HG03039 (cell line): ENCODE data around the gene ANKH.
"Not testable (repeated sequence)": the region's sequence is repeated elsewhere in the genome, so short reads cannot be mapped to it uniquely, and the experiment has no call there.

ENCODE experiments used
- ATAC-seq: cut with Tn5 transposase; IDR thresholded peaks from one replicate; pipeline ENCODE4 v1.9.1; 2021; ENCODE audit warnings: mild to moderate bottlenecking, moderate library complexity; ENCODE audit not compliant: unreplicated experiment

Gene ANKH

GRCh38 chr5:14797385-14797784 lies 74.2 kb downstream of the ANKH start:
- not testable (repeated sequence) for ATAC-seq

DNA sequence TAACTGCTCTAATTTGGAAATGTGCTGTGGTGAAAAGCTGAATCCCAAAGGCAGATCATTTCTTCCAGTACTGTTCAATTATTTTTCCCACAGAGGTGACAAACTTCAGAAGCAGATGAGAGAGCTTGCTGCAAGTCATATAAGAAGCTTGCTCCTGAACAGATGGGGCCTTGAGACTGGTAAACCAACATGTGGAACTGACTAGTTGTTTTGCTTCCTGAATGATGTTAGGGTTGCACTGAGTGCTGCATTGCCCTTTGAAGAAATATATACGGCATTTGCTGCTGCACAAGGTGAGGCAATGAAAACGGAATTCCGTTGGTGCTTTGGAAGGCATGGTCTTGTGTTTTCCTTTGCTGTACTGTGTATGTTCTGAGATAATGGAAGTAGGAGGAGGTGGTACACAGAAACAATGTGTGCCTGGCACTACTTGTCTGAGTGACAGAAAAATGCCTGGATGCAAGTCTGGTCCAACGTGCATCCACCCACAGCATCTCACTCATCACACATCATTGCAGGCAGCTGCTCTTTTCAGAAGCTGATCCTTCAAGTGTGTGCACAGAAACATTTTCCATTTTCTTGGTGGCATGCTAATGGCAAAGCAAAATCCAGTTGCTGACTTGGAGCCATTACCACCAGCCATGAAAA lies 76.9 kb downstream of the ANKH start:
- no peak for ATAC-seq

DNA sequence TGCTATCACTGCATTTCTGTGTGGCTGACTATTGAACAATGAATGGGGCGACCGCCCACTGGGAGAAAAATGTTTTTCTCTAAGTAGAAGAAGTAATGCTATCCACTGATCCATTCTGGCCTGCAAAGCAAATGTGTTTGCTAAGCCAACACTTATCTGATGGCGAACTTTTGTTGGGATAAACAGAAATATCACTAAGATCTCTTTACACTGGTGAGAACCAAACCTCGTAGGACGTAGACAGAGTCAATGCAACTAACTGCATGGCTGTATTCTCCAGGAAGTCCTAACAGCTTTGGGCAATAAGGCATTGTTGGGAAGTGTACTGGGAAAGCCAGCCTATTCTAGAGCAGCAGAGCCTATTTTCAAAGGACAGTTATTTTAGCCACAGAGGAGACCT lies 77.7 kb downstream of the ANKH start:
- no peak for ATAC-seq

DNA sequence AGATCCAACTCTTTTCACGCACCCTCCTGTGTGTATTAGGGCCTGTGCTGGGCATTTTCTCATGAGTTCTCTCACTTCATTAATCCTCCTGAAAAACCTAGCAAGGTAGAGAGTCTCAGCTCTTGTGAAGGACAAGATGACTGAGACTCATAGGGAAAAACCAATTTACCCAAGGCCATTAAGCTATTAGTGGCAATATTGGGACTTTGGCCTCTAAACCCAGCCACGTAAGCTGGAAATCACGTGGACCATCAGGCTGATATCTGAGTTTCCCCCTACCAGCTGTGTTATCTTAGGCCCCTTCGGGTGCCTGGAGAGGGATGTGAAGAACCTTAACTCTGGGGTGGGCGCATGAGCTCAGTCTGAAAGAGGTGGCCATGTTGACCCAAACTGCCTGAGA lies 80.7 kb downstream of the ANKH start:
- no peak for ATAC-seq

- no peak for ATAC-seq
Measured at GRCh38 chr5:14790220-14790619, 81.4 kb downstream of the ANKH start.

DNA sequence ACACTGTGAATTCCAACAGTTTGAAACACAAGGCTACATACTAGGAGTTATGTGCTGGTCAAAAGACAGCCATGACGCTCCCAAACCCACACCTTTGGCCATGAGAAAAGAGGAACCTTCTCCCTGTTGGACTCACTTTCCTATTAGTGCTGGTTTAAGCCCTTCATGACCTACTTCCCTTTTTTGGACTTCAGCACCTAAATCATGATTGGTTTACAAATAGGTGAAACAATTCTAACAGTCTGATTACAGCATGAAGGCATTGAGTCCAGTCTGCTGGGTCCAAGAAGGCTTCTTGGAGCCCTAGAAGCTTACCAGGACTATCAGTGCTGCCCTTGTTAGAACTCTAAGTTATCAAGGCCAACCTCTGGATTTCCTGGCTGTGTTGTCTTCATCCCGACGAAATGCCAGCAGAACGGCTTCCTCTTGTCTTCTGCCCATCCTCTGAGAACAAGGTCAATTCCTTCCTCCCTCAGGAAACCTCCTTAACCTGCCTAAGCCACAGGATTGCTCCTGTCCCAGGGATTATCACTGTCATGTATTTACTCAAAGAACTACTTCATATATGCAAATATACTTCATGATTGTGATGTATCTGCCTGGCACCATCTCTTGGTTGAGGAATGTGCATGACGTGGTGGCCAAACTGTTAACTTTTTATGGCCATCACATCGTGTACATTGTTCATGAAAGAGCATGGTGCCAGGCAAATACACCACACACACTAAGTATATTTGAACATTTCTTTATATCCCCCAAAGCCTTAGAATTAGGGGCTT lies 83.6 kb downstream of the ANKH start:
- no peak for ATAC-seq

GRCh38 chr5:14783691-14784090 lies 87.9 kb downstream of the ANKH start:
- ATAC-seq, result no peak

- ATAC-seq, result no peak
Measured at GRCh38 chr5:14782591-14782990, 89.0 kb downstream of the ANKH start.

- peak; percentile 62 for ATAC-seq
Measured at GRCh38 chr5:14781106-14781505, 90.5 kb downstream of the ANKH start.

DNA sequence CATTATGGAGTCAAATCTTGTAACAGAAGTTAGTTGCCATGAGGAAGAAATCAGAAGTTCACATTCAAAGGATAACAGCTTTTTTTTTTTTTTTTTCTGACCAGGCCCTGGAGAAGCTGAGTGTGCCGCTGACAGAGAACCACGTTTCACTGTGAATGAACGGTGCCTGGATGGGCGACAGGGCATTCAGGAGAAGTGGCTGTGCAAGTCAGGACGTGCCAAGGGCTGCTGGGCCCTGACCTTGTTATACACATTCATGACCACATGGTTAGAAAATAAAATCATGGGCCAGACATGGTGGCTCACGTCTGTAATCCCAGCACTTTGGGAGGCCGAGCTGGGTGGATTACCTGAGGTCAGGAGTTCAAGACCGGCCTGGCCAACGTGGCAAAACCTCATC lies 91.6 kb downstream of the ANKH start:
- ATAC-seq, result no peak

GRCh38 chr5:14778792-14779070 lies 92.8 kb downstream of the ANKH start:
- ATAC-seq, result no peak

DNA sequence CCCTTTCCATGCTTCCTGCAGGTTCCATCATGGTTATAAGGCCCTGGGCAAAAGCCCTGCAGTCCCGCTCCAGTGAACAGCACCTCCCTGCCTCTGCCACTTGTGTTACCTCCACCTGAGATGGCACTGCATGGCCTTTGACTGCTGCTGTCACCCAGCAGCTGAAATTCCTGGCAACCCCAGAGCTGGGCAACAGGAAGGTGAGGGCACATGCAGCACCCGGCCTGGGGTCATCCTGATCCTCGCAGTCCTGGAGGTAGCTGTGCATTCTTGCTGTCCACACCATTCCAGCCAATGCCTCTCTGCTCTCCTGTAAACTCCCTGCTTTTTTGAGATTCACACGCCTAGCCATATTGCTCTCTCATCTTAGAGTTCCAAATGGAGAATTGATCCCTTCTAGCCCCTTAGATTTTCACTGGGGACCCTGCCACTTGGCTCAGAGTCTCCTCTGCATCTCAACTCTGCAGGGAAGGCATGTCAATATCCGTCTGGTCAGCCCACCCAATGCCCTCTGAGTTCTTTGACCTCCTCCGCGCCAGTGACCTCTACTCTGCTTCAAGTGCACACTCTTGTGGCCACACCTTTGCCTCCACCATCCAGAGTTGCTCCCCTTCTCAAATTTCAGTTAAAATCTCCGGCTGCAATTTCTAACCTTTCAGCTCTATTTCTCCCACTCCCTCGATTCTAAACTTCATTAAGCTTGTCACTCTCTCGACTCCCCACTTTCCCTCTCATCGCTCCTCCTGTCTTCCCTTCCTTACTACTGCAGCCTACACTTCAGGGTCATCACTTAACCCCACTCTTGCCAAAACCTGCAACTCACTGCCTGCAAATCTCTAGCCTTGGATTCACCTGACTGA lies 93.4 kb downstream of the ANKH start:
- ATAC-seq, result no peak

DNA sequence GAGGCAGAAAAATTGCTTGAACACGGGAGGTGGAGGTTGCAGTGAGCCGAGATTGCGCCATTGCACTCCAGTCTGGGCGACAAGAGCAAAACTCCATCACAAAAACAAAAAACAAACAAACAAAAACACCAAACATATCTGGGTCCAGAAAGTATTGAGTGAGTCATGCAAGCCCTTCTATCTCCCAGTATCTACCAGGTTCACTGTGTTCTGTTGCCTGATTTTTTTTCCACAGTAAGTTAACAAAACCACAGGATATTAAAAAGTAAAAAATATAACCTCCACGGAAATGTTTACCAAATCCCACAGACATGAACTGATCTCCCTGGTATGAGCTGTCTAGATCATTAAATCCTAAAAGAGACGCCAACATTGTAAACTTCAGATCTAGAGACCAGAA lies 94.4 kb downstream of the ANKH start:
- ATAC-seq, result no peak

GRCh38 chr5:14776602-14777001 lies 95.0 kb downstream of the ANKH start:
- no peak for ATAC-seq

DNA sequence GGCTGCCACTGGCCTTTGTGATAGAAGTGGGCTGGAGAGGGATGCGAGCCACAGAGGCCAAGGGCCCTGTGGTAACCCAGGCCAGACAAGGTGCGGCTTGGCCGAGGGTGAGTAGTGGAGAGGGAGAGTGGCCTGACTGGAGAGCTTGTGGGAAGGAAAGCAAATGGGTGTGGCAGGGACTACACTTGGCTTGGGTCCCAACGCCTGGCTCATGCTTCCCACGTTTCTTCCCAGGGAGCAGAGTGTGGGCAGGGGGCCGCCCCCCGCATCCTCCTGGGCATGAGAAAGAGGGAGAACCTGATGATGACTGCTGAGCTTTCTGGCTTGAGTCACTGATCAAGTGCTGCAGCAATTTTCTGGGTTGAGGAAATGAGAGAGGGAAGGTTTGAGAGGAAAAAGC lies 95.7 kb downstream of the ANKH start:
- no peak for ATAC-seq

- ATAC-seq, result no peak
Measured at GRCh38 chr5:14773588-14773987, 98.0 kb downstream of the ANKH start.

DNA sequence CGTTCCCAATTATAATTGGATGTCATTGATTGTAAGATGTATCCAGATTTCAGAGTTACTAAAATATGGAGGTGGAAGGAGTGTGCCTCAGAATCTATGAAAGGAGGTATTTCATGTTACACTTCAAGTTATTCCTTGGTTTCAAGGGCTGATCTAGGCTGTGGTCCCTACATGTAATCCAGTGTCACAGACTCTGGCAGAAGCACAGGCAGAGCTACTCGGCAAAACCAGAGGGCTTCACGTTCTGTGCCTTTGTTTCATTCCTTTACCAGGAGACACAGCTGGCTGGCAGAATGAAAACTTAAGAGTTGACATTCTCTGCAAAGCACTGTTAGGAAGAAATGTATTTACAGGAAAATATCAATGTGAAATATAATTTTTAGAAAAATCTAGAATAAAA lies 99.6 kb downstream of the ANKH start:
- ATAC-seq, result no peak

DNA sequence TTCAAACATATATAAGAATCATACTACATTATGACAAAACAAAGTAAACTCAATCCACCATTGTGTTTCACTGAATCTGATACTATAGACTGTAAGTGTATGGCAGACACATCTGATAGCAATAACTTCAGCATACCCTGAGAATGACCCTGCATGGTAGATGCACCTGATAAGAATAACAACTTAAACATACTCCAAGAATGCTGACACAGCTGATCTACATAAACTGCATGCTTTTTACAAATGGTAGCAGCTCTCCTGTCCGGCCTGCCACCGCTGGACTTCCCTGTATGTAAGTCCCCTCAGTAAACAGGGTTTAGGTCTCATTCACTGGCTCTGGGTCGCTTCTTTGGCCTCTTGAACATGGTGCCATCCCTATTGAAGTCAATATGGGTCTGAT lies 100.4 kb downstream of the ANKH start:
- no peak for ATAC-seq

DNA sequence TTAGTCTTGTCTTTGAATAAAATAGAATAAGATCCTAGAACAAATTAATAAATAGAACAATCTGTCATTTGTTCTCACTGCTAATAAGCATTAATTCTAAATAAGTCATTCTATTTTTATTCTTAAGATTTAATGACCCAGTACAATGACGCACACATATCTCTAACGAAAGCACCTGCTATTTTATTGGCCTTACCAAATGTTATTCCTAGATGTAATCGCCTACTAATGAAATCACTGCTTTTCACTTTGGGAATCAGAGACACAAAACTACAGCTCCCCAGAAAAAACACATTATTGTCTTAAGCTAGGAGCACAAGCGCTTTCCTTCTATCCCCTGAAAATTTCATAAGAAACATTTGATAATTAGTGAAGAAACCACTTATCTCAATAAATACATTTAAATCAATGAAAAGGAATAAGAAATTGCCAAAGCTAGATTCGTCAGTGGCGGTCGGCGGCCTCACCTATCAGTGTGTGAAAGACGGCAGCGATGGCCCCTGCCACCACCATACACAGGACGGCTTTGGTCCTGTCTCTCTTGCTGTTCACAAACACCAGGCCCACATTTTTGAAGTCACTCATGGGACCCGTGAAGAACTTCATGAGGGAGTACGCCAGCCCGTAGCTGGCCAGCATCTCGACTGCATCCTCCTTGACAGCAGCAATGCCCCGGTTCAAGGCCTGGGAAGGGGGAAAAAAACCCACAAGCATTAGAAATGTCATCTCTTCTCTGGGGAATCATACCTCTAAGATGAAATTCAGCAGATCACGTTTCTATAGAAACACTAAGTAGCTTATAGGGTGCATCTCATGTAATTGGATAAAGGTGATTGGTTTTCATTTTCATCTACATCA lies 102.8 kb downstream of the ANKH start:
- no peak for ATAC-seq

DNA sequence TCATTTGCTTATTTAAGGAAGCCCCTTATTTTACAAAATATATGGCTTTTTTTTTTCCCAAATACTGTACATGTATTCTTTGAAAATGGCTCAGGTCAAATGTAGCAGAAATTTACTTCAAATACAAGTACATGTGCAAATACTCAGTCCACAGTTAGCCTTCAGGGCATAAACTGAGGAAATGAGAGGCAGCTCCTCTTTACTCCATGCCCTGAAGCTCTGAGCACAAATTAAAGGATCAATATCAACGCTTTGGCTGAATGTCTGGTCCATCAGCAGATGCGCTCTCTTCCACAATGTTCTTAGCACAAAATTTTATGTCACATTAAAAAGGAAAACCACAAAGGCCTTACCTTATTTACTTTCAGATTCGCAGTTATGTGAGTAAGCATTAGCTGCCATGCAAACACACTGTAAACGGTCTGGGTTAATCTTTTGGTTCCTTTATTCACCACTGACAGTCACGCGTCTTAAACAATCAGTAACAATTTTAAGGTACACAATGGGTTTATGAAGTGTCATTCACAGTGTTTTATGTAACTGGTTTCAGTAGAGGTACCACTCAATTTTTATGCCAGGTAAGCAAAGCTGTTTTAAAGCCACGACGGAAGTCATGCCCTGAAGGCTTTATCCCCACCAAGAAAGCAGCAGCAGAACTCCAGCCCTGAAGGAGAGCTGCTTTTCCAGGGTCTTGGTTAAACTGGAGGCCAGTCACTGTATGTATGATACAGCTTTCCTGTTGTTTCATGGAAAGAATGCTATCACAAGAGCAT lies 103.7 kb downstream of the ANKH start:
- ATAC-seq, result no peak
